Measurements from ENCODE around the gene SLC66A2. TPM values are rescaled to one million over a fixed set of nuclear protein-coding genes. Genes with fewer than 3 reads are reported as not detected.
A peak's percentile ranks its signal among the peaks of the same experiment; 100 is the strongest.

Gene SLC66A2
- total RNA-seq, 4 donors from 2014 or later, result 27.0 to 46.4 (median 41.5) TPM

DNA sequence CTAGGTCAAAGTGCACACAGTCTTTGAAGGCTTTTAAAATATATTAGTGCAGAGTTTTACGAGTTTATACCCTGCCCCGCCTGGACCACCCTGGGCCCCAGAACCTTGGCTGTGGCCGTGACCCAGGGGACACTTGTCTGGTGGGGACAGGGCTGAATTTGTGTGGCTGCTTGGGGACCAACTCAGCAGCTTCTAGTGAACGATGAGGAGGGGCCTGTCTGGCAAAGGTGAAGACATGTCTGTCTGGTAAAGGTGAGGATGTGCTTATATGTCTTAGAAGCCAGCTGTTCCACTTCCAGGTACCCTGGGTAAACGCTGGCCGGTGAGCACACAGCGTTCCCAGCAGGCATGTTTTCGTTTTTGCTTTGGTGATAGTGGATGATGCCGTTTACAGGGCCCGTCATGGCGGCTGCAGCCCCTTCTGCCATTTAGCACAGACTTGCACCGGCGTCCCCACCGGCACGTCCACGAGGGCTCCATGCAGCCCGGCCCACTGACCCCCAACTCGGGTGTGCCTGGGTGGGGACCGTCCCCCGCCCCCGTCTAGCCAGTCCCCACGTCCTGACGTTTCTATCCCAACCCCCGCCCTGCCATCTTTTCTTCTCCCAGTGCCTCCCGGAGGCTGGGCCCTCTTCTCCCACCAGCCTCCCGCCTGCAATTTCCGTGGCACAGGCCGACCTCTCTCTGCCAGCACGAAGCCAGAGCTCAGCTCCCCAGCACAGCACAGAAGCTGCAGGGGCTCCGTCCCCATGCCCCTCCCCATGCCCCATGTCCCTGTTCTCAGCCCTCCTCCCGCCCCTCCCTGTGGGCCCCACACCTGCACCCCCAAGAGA lies 67.8 kb downstream of the SLC66A2 start:
- Histone ChIP-seq H3K36me3 (no peaks in the 10 kb centered on the region), H3K27me3 (no peaks in the 10 kb centered on the region), H3K4me3 (no peak overlapping the region), H3K9me3 (peaks cover 0 to 12% (median 5%) of the 10 kb centered on the region in 4 donors), H3K4me1 (no peaks in the 10 kb centered on the region), H3K27ac (replicated peaks in 1 of 4) (no peak overlapping the region)
- DNase-seq (ENCODE audit: extremely low spot score), result peak; percentile 68
- TF ChIP-seq POLR2AphosphoS5 (IDR thresholded peaks at IDR 0.05), result no peak
- TF ChIP-seq, protein P1, sequence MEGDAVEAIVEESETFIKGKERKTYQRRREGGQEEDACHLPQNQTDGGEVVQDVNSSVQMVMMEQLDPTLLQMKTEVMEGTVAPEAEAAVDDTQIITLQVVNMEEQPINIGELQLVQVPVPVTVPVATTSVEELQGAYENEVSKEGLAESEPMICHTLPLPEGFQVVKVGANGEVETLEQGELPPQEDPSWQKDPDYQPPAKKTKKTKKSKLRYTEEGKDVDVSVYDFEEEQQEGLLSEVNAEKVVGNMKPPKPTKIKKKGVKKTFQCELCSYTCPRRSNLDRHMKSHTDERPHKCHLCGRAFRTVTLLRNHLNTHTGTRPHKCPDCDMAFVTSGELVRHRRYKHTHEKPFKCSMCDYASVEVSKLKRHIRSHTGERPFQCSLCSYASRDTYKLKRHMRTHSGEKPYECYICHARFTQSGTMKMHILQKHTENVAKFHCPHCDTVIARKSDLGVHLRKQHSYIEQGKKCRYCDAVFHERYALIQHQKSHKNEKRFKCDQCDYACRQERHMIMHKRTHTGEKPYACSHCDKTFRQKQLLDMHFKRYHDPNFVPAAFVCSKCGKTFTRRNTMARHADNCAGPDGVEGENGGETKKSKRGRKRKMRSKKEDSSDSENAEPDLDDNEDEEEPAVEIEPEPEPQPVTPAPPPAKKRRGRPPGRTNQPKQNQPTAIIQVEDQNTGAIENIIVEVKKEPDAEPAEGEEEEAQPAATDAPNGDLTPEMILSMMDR (IDR thresholded peaks at IDR 0.05), result no peak
- TF ChIP-seq POLR2A (IDR thresholded peaks at IDR 0.05; ENCODE audit: low read depth), result no peak
- TF ChIP-seq EP300 (IDR thresholded peaks at IDR 0.05), result no peak
- intact Hi-C loops (cut with DNase I), result no loop called here
- WGBS, result 89% methylated on average over 31 of the region's 31 CpGs

DNA sequence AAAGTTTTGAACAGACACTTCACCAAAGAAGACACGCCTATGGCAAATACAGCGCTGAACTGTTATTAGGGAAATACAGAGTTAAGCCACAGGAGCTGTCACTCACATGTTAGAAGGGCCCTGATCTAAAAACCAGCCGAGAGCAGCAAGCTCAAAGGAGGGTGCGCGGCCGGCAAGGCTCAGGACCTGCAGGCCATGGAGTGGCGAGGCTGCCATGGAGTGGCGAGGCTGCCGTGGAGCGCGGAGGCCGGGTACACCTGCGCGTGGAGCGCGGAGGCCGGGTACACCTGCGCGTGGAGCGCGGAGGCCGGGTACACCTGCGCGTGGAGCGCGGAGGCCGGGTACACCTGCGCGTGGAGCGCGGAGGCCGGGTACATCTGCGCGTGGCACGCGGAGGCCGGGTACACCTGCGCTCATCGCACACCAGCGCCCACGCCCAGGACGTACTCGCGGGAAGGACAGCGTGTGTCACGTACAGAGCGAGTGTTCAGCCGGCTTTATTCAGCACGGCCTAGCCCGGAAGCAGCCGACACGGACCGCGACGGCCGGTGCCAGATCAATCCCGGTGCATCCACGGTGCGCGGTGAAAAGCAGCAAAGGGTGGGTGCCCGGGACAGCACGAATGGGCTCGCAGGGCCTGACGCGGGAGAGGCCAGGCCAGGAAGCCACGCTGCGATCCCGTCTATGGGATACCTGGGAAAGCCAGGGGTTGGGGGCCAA lies 68.8 kb downstream of the SLC66A2 start:
- H3K9me3 ChIP-seq, result peaks cover 0 to 6% (median 1%) of the 10 kb centered on the region in 4 donors
- intact Hi-C loops (cut with DNase I), result no loop called here
- TF ChIP-seq EP300 (IDR thresholded peaks at IDR 0.05) (no peak), POLR2A (IDR thresholded peaks at IDR 0.05; ENCODE audit: low read depth) (no peak), POLR2AphosphoS5 (IDR thresholded peaks at IDR 0.05) (no peak)
- TF ChIP-seq, protein P1 (IDR thresholded peaks at IDR 0.05), result no peak
- H3K4me3 ChIP-seq, result no peak overlapping the region
- WGBS, result 93% methylated on average over 63 of the region's 68 CpGs
- peaks cover 0 to 8% (median 0%) of the 10 kb centered on the region in 4 donors for H3K27me3 ChIP-seq
- no peaks in the 10 kb centered on the region for H3K36me3 ChIP-seq
- no peak for DNase-seq (ENCODE audit: extremely low spot score)
- H3K4me1 ChIP-seq, result no peaks in the 10 kb centered on the region
- no peak overlapping the region for H3K27ac ChIP-seq (replicated peaks in 1 of 4)

DNA sequence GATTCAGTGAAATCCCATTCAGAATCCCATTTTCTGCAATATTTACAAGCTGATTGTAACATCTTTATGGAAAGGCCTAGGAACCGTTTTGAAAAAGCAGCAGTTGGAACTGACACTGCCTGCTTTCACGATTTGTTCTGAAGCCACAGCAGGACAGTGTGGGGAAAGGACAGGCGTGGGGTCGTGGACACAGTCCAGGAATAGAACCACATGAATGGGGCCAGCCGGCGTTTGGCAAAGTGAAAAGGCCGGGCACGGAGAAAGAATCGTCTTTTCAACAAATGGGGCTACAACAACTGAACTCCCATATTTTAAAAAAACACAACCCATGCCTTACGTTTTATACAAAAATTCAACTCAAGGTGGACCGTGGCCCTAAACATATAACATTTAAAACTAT lies 69.8 kb downstream of the SLC66A2 start:
- no peak overlapping the region for H3K27ac ChIP-seq (replicated peaks in 1 of 4)
- no peaks in the 10 kb centered on the region for H3K4me1 ChIP-seq
- no peak for DNase-seq (ENCODE audit: extremely low spot score)
- intact Hi-C loops (cut with DNase I), result no loop called here
- no peaks in the 10 kb centered on the region for H3K9me3 ChIP-seq
- no peak for TF ChIP-seq POLR2AphosphoS5 (IDR thresholded peaks at IDR 0.05)
- TF ChIP-seq, protein P1 (IDR thresholded peaks at IDR 0.05), result no peak
- no peak for TF ChIP-seq EP300 (IDR thresholded peaks at IDR 0.05)
- TF ChIP-seq POLR2A (IDR thresholded peaks at IDR 0.05; ENCODE audit: low read depth), result no peak
- WGBS, result 87% methylated on average over 11 of the region's 11 CpGs
- H3K4me3 ChIP-seq, result no peak overlapping the region
- H3K27me3 ChIP-seq, result peaks cover 0 to 13% (median 0%) of the 10 kb centered on the region in 4 donors
- H3K36me3 ChIP-seq, result no peaks in the 10 kb centered on the region

DNA sequence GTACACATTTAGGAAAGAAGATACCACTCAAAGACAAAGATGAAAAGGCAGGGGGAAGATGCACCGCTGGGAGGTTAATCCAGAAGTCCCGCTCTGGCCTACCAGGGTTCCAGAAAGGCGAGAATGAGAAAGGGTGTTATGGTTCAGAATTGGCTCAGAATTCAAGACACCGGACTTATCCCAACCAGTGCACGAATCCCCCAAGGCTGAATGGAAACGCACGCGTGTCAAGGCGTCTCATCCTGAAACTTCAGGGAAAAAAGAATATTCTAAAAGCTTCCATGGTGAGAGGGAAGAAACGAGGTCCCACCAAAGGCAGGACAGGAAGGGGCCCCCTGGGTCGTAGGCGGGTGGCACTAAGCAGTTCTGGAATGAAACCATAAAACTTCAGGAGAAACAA lies 71.9 kb downstream of the SLC66A2 start:
- Histone ChIP-seq H3K9me3 (no peaks in the 10 kb centered on the region), H3K27me3 (peaks cover 0 to 34% (median 0%) of the 10 kb centered on the region in 4 donors), H3K4me1 (no peaks in the 10 kb centered on the region), H3K4me3 (no peak overlapping the region), H3K36me3 (no peaks in the 10 kb centered on the region), H3K27ac (replicated peaks in 1 of 4) (no peak overlapping the region)
- WGBS, result 87% methylated on average over 12 of the region's 12 CpGs
- no peak for DNase-seq (ENCODE audit: extremely low spot score)
- intact Hi-C loops (cut with DNase I), result no loop called here
- TF ChIP-seq POLR2AphosphoS5 (IDR thresholded peaks at IDR 0.05) (no peak), POLR2A (IDR thresholded peaks at IDR 0.05; ENCODE audit: low read depth) (no peak), EP300 (IDR thresholded peaks at IDR 0.05) (no peak)
- TF ChIP-seq, protein P1 (IDR thresholded peaks at IDR 0.05), result no peak

All from esophagus muscularis mucosa (tissue), 4 donors.